Measurements from ENCODE around the gene CRYL1.

DNA sequence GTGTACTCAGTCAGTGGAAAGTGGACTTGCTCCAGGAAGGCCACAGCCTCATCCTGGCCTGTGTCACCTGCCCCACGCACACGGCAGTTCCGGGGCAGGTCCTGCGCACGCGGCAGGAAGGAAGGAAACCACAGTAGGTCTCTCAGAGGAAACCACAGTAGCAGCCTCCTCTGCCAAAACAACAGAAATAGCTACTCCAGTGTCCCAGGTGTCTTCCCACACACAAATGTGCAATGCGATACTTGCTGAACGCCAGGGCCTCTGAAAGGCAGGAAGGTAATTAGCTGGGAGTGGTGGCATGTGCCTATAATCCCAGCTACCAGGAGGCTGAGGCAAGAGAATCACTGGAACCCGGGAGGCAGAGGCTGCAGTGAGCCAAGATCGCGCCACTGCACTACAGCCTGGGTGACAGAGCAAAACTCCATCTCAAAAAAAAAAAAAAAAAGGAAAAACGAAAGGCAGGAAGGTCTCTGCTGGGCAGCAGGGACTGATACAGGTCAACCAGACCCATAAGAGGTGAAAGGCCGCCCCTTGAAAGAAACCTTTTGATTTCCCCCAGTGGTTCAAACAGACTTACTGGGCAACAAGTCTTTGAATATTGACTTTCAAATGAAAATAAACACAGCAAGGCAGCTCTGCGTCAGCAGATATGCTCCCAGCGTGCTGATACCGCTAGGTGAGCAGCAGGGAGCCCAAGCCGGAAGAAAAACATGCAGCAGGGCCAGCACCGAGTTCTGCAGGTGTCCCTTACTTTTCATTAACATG is 49.5 kb downstream of the CRYL1 start:
- TF ChIP-seq, protein P1, sequence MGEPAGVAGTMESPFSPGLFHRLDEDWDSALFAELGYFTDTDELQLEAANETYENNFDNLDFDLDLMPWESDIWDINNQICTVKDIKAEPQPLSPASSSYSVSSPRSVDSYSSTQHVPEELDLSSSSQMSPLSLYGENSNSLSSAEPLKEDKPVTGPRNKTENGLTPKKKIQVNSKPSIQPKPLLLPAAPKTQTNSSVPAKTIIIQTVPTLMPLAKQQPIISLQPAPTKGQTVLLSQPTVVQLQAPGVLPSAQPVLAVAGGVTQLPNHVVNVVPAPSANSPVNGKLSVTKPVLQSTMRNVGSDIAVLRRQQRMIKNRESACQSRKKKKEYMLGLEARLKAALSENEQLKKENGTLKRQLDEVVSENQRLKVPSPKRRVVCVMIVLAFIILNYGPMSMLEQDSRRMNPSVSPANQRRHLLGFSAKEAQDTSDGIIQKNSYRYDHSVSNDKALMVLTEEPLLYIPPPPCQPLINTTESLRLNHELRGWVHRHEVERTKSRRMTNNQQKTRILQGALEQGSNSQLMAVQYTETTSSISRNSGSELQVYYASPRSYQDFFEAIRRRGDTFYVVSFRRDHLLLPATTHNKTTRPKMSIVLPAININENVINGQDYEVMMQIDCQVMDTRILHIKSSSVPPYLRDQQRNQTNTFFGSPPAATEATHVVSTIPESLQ (CRISPR knock-in tag; IDR thresholded peaks at IDR 0.05): no peak
- no peak for TF ChIP-seq NR2C2 (CRISPR knock-in tag; IDR thresholded peaks at IDR 0.05)

Measured in WTC11 (cell line).